OCI-LY3 (cell line): ENCODE data around the gene COA6.

Experiments
- EZH2phosphoT487 ChIP-seq: fragments of 200-600 bp; shearing (Covaris generic); IDR thresholded peaks from 2 replicates; pipeline ENCODE4 v1.6.1; 2018; ENCODE audit warnings: antibody characterized with exemption, mixed run types, low read depth
- TF ChIP-seq, protein P1 (sequence below): fragments of 200-600, 300-600 bp; sonication (generic); IDR thresholded peaks from 2 replicates; pipeline ENCODE4 v1.5.1; 2014; ENCODE audit warnings: antibody characterized with exemption, low read length, low read depth

DNA sequence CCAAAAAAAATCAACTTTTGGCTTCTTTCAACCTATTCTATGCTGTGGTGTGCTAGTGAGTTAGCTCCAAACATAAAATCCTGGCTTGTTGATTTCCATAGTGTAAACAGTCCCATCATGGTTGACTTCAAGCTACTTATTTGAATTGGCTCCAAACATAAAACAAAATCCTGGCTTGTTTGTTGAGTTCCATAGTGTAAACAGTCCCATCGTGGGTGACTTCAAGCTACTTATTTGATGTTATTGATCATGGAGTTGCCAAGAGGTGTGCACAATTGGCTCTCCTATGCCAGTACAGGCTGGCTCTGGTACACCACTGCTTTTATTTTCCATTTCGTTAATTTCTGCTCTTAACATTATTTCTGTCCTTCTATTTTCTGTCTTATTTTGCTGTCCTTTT is 1.8 kb upstream of the COA6 start:
- TF ChIP-seq, protein P1, sequence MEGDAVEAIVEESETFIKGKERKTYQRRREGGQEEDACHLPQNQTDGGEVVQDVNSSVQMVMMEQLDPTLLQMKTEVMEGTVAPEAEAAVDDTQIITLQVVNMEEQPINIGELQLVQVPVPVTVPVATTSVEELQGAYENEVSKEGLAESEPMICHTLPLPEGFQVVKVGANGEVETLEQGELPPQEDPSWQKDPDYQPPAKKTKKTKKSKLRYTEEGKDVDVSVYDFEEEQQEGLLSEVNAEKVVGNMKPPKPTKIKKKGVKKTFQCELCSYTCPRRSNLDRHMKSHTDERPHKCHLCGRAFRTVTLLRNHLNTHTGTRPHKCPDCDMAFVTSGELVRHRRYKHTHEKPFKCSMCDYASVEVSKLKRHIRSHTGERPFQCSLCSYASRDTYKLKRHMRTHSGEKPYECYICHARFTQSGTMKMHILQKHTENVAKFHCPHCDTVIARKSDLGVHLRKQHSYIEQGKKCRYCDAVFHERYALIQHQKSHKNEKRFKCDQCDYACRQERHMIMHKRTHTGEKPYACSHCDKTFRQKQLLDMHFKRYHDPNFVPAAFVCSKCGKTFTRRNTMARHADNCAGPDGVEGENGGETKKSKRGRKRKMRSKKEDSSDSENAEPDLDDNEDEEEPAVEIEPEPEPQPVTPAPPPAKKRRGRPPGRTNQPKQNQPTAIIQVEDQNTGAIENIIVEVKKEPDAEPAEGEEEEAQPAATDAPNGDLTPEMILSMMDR = no peak
- no peak for TF ChIP-seq EZH2phosphoT487
